ENCODE data around the gene DKC1. TPM values are rescaled to one million over a fixed set of nuclear protein-coding genes. Genes with fewer than 3 reads are reported as not detected.

Gene DKC1
- 100 to 1,000 TPM; 269 to 289 (median 286) TPM for total RNA-seq

- Mint-ChIP-seq H3K4me3 (peak within 1 kb of the TSS; percentile 89), H3K36me3 (ENCODE audit: insufficient read depth) (peaks cover 17% of the 10 kb centered on the region), H3K4me1 (ENCODE audit: low read depth) (peaks cover 35% of the 10 kb centered on the region), H3K27me3 (ENCODE audit: low read depth) (no peaks in the 10 kb centered on the region), H3K9me3 (no peaks in the 10 kb centered on the region)
- DNase-seq (peak; percentile 93), ATAC-seq (peak; percentile 87 to 90)
Observed at GRCh38 chrX:154762537-154763296, at the start of gene DKC1. DKC1 (plus strand) TSS chrX:154762864; CDS start chrX:154762966, 102 bp downstream.

- H3K36me3 Mint-ChIP-seq (ENCODE audit: insufficient read depth) = peaks cover 11% of the 10 kb centered on the region
- ATAC-seq (no peak), DNase-seq (peak; percentile 44)
- H3K4me3 Mint-ChIP-seq = no peak overlapping the region
- peaks cover 64% of the 10 kb centered on the region for H3K4me1 Mint-ChIP-seq (ENCODE audit: low read depth)
- H3K9me3 Mint-ChIP-seq = no peaks in the 10 kb centered on the region
- H3K27me3 Mint-ChIP-seq (ENCODE audit: low read depth) = no peaks in the 10 kb centered on the region
Observed at GRCh38 chrX:154714925-154715324, 47.7 kb upstream of the DKC1 start.

GRCh38 chrX:154715825-154716224, 46.8 kb upstream of the DKC1 start:
- no peak for DNase-seq
- H3K4me3 Mint-ChIP-seq = no peak overlapping the region
- no peak for ATAC-seq
- H3K4me1 Mint-ChIP-seq (ENCODE audit: low read depth) = peaks cover 67% of the 10 kb centered on the region
- H3K9me3 Mint-ChIP-seq = no peaks in the 10 kb centered on the region
- H3K36me3 Mint-ChIP-seq (ENCODE audit: insufficient read depth) = peaks cover 10% of the 10 kb centered on the region
- H3K27me3 Mint-ChIP-seq (ENCODE audit: low read depth) = no peaks in the 10 kb centered on the region

DNA sequence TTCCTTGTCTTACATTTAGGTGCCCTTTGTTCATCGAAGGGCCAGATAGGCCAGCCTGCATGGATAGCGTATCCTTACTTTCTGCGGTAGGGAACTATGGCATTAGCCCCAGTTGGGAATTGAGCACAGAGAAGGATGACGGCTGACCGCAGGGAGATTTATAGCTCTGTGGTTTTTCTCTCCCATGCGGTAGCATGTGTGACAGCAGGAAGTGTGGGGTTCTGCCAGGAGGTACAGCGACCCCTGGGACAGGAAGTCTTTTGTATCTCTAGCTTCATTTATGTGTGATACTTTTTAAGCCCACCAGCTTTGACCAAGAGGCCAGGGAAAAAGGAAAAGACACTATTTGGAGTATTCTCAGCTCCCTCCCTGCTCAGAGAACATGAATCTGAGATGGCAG, 44.8 kb upstream of the DKC1 start:
- no peak for ATAC-seq
- Mint-ChIP-seq H3K27me3 (ENCODE audit: low read depth) (no peaks in the 10 kb centered on the region), H3K36me3 (ENCODE audit: insufficient read depth) (no peaks in the 10 kb centered on the region), H3K9me3 (no peaks in the 10 kb centered on the region), H3K4me1 (ENCODE audit: low read depth) (peaks cover 60% of the 10 kb centered on the region), H3K4me3 (peak overlapping the region; percentile 29)
- no peak for DNase-seq

DNA sequence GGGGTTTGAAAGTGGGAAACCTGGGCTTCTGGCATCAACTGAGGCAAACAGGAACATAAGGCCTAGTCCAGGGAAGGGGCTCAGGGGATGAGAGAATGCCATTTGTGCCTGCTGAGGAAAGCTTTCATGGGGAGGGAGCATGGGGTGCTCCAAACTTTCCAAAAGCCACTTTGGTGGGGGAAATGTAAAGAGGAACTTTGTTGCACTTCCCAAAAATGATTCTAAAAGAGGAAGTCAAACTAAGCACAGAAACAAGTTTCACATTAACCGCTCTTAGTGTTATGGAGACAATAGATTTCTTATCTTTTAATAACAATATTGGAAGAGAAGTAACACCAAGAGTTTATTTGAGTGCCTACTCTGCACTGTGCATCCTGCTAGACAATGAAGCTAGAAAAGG, 44.0 kb upstream of the DKC1 start:
- no peak for ATAC-seq
- Mint-ChIP-seq H3K27me3 (ENCODE audit: low read depth) (no peaks in the 10 kb centered on the region), H3K36me3 (ENCODE audit: insufficient read depth) (no peaks in the 10 kb centered on the region), H3K4me3 (peak overlapping the region; percentile 29), H3K4me1 (ENCODE audit: low read depth) (peaks cover 62% of the 10 kb centered on the region), H3K9me3 (no peaks in the 10 kb centered on the region)
- DNase-seq = no peak

DNA sequence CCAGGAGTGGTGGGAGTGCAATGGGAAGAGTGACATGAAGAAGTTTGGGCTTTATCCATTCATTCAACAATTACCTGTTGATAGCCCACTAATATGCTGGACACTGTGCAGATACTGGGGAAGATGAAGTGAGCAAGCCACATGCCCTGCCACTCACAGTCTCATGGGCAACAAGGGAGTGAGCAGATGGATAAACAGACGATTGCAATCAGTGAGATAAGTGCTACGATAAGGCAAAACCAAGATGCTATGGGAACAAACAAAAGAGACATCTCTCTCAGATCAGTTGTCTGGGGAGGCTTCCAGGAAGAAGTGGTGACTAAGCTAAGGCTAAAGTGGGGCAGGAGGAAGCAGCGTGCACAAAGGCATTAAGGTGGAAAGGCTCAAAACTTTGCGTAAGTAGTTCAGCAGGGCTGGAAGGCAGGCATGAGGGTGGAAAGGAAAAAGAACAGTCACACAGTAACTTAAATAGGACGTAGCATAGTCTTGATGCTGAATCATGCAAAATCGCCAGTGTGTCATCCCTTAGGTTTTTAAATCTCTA, 43.5 kb upstream of the DKC1 start:
- Mint-ChIP-seq H3K4me1 (ENCODE audit: low read depth) (peaks cover 65% of the 10 kb centered on the region), H3K4me3 (peak overlapping the region; percentile 29), H3K9me3 (no peaks in the 10 kb centered on the region), H3K27me3 (ENCODE audit: low read depth) (no peaks in the 10 kb centered on the region), H3K36me3 (ENCODE audit: insufficient read depth) (no peaks in the 10 kb centered on the region)
- ATAC-seq (peak; percentile 82 to 89), DNase-seq (peak; percentile 45)

DNA sequence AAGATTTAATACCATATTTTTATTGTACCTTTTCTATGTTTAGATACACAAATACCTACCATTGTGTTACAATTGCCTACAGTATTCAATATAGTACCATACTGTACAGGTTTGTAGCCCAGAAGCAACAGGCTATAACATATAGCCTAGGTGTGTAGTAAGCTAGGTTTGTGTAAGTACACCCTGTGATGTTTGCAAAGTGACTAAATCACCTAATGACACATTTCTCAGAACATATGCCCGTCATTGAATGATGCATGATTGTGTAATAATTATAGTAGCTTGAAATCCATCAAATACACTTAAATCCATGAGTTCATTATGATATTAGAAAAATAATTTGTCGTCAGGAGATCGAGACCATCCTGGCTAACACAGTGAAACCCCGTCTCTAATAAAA, 42.6 kb upstream of the DKC1 start:
- Mint-ChIP-seq H3K27me3 (ENCODE audit: low read depth) (no peaks in the 10 kb centered on the region), H3K36me3 (ENCODE audit: insufficient read depth) (no peaks in the 10 kb centered on the region), H3K4me1 (ENCODE audit: low read depth) (peaks cover 66% of the 10 kb centered on the region), H3K4me3 (no peak overlapping the region), H3K9me3 (no peaks in the 10 kb centered on the region)
- DNase-seq (no peak), ATAC-seq (peak in 1 of 2 donors; percentile 30)

DNA sequence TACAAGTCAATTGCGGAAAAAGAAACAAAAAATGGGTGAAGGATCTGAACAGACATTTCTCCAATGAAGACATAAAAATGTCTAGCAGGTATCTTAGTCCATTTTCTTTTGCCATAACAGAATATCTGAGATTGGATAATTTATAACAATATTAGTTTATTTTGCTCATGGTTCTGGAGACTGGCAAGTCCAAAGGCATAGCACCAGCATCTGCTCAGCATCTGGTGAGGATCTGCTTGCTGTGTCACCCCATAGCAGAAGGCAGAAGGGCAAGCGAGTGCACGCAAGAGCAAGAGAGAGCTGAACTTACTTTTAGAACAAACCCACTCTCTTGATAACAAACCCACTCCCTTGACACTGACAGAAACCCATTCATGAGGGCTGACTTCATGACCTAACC, 41.5 kb upstream of the DKC1 start:
- Mint-ChIP-seq H3K4me1 (ENCODE audit: low read depth) (peaks cover 75% of the 10 kb centered on the region), H3K9me3 (no peaks in the 10 kb centered on the region), H3K36me3 (ENCODE audit: insufficient read depth) (no peaks in the 10 kb centered on the region), H3K27me3 (ENCODE audit: low read depth) (no peaks in the 10 kb centered on the region), H3K4me3 (no peak overlapping the region)
- no peak for ATAC-seq
- no peak for DNase-seq

DNA sequence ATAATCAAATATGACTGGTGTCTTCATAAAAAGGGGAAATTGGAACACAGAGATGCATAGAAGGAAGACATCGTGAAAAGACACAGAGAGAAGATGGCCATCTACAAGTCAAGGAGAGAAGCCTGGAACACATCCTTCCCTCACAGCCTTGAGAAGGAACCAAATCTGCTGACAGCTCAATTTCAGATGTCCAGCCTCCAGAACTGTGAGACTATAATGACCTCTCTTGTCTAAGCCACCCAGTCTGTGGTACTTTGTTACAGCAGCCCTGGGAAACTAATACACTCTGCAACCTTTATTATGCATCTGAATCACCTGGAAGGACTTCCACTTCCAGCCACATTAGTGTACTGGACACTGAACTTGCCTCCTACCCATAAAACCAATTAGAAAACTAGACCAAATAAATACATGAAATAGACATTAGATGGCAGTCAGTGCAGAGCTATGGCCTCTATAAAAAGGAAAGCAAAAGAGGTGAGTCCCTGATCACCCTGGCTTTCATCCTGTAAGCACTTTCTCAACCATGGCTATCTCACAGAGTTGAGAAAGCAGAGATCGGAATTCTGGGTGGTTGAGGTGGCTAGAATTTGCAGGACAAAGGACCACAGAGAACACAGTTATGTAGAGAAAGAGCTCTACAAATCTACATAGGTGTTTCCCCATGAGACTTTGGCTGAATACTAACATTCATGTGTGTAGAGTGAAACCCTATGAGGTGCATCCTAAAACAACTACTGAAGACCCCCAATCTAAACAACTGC, 37.5 kb upstream of the DKC1 start:
- H3K36me3 Mint-ChIP-seq (ENCODE audit: insufficient read depth) = no peaks in the 10 kb centered on the region
- H3K27me3 Mint-ChIP-seq (ENCODE audit: low read depth) = no peaks in the 10 kb centered on the region
- peak in 1 of 2 donors; percentile 46 for ATAC-seq
- H3K4me1 Mint-ChIP-seq (ENCODE audit: low read depth) = peaks cover 75% of the 10 kb centered on the region
- H3K4me3 Mint-ChIP-seq = no peak overlapping the region
- H3K9me3 Mint-ChIP-seq = no peaks in the 10 kb centered on the region
- DNase-seq = no peak

DNA sequence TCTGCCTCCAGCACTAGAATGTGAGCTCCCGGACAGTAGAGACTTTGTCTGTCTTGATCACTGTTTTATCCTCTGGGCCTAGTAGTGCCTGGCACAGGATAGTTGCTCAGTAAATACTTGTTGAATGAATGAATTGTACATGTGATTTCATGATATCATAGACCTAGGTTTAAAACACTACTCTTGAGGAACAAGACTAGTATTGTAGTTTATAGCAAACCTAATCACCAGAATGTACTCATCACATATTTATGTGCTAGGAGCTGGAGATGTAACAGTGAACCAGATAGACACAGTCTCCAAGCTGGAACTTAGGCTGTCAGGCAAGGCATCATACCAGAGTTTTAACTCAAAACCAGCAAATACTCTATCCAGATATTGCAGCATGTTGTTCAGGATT, 35.2 kb upstream of the DKC1 start:
- H3K4me1 Mint-ChIP-seq (ENCODE audit: low read depth) = peaks cover 87% of the 10 kb centered on the region
- DNase-seq = no peak

DNA sequence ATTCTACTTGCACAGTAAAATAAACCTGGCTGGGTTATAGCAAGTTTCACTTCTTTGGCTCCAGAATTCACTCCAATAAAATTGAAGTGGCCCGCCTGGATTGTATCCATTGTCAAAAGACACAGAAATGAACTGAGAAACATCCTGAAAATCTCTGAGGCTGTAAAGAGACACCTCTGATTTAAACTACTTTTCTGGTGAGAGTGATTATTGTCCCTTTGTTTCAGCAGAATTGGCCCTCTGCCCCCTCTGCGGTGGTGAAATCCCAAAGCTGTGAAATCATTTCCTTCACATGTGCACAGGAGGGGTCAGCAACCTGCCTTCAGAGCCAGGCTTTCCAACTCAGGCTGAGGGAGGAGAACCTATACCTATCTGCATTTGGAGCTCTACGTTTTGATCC, 34.8 kb upstream of the DKC1 start:
- Mint-ChIP-seq H3K36me3 (ENCODE audit: insufficient read depth) (no peaks in the 10 kb centered on the region), H3K27me3 (ENCODE audit: low read depth) (no peaks in the 10 kb centered on the region)

More for the DNA sequence above, 35.2 kb upstream of the DKC1 start:
- Mint-ChIP-seq H3K36me3 (ENCODE audit: insufficient read depth) (no peaks in the 10 kb centered on the region), H3K4me3 (no peak overlapping the region), H3K9me3 (no peaks in the 10 kb centered on the region), H3K27me3 (ENCODE audit: low read depth) (no peaks in the 10 kb centered on the region)
- no peak for ATAC-seq

GRCh38 chrX:154728431-154729190, 34.1 kb upstream of the DKC1 start:
- H3K27me3 Mint-ChIP-seq (ENCODE audit: low read depth) = no peaks in the 10 kb centered on the region
- H3K36me3 Mint-ChIP-seq (ENCODE audit: insufficient read depth) = no peaks in the 10 kb centered on the region
- DNase-seq = no peak
- peak in 1 of 2 donors; percentile 31 for ATAC-seq
- no peak overlapping the region for H3K4me3 Mint-ChIP-seq
- peaks cover 92% of the 10 kb centered on the region for H3K4me1 Mint-ChIP-seq (ENCODE audit: low read depth)
- H3K9me3 Mint-ChIP-seq = no peaks in the 10 kb centered on the region

More for the DNA sequence above, 34.8 kb upstream of the DKC1 start:
- ATAC-seq (no peak), DNase-seq (no peak)
- Mint-ChIP-seq H3K9me3 (no peaks in the 10 kb centered on the region), H3K4me1 (ENCODE audit: low read depth) (peaks cover 92% of the 10 kb centered on the region), H3K4me3 (no peak overlapping the region)

GRCh38 chrX:154729439-154729838, 33.2 kb upstream of the DKC1 start:
- ATAC-seq (no peak), DNase-seq (no peak)
- Mint-ChIP-seq H3K27me3 (ENCODE audit: low read depth) (no peaks in the 10 kb centered on the region), H3K4me3 (no peak overlapping the region), H3K4me1 (ENCODE audit: low read depth) (peaks cover 95% of the 10 kb centered on the region), H3K9me3 (no peaks in the 10 kb centered on the region), H3K36me3 (ENCODE audit: insufficient read depth) (no peaks in the 10 kb centered on the region)

- DNase-seq (no peak), ATAC-seq (no peak)
- Mint-ChIP-seq H3K4me1 (ENCODE audit: low read depth) (peaks cover 95% of the 10 kb centered on the region), H3K4me3 (no peak overlapping the region), H3K9me3 (no peaks in the 10 kb centered on the region), H3K27me3 (ENCODE audit: low read depth) (no peaks in the 10 kb centered on the region), H3K36me3 (ENCODE audit: insufficient read depth) (no peaks in the 10 kb centered on the region)
Observed at GRCh38 chrX:154730253-154730891, 32.3 kb upstream of the DKC1 start.

Data from activated T-cell treated with anti-CD3 and anti-CD28 coated beads, Interleukin-2, amount 50 U/mL, for 4 hours (primary cell).